HG02938 (cell line): ENCODE data around the gene CDON.

Experiments
- ATAC-seq: cut with Tn5 transposase; IDR thresholded peaks from one replicate; pipeline ENCODE4 v1.9.1; 2021; ENCODE audit warnings: mild to moderate bottlenecking, moderate library complexity; ENCODE audit not compliant: unreplicated experiment

Gene CDON

GRCh38 chr11:126062679-126063506, at the start of gene CDON:
CDON (minus strand) TSS chr11:126062866; CDS start chr11:126023476, 39,390 bp downstream.
- peak; percentile 96 for ATAC-seq

- no peak for ATAC-seq
Measured at GRCh38 chr11:126111458-126112116, 48.9 kb upstream of the CDON start.

GRCh38 chr11:126109941-126110731, 47.5 kb upstream of the CDON start:
- no peak for ATAC-seq

- no peak for ATAC-seq
Measured at GRCh38 chr11:126106594-126107328, 44.1 kb upstream of the CDON start.

GRCh38 chr11:126105748-126106080, 43.0 kb upstream of the CDON start:
- ATAC-seq = no peak

- no peak for ATAC-seq
Measured at GRCh38 chr11:126105022-126105747, 42.5 kb upstream of the CDON start.

GRCh38 chr11:126104420-126104819, 41.8 kb upstream of the CDON start:
- ATAC-seq = no peak

GRCh38 chr11:126103150-126103549, 40.5 kb upstream of the CDON start:
- no peak for ATAC-seq

GRCh38 chr11:126102436-126102981, 39.8 kb upstream of the CDON start:
- no peak for ATAC-seq

- ATAC-seq = no peak
Measured at GRCh38 chr11:126101930-126102283, 39.2 kb upstream of the CDON start.

GRCh38 chr11:126101251-126101929, 38.7 kb upstream of the CDON start:
- no peak for ATAC-seq

GRCh38 chr11:126100716-126101115, 38.0 kb upstream of the CDON start:
- ATAC-seq = no peak

- no peak for ATAC-seq
Measured at GRCh38 chr11:126098204-126098769, 35.6 kb upstream of the CDON start.

GRCh38 chr11:126095745-126096144, 33.1 kb upstream of the CDON start:
- no peak for ATAC-seq

GRCh38 chr11:126090452-126090851, 27.8 kb upstream of the CDON start:
- no peak for ATAC-seq

- ATAC-seq = no peak
Measured at GRCh38 chr11:126088999-126089398, 26.3 kb upstream of the CDON start.

- no peak for ATAC-seq
Measured at GRCh38 chr11:126086248-126086647, 23.6 kb upstream of the CDON start.

GRCh38 chr11:126084608-126084912, 21.9 kb upstream of the CDON start:
- ATAC-seq = no peak

- no peak for ATAC-seq
Measured at GRCh38 chr11:126083829-126084607, 21.4 kb upstream of the CDON start.
